ENCODE results near the gene YIPF4. TPM values are rescaled to one million over a fixed set of nuclear protein-coding genes. Genes with fewer than 3 reads are reported as not detected.

The YIPF4 gene
- total and polyA plus RNA-seq, 2 of the 4 experiments (the other 2 are of a cell fraction), result 3.6 to 6.8 TPM

GRCh38 chr2:32248299-32248698, 29.4 kb upstream of the YIPF4 start:
- no peak overlapping the region for H3K4me2 ChIP-seq (ENCODE audit: low read depth, low read length)
- no peak for DNase-seq
- WGBS, 2 experiments (ENCODE audit: extremely low coverage in 2 of 2, insufficient read length in 1 of 2), result no CpG with 5 or more reads among the region's 3 CpGs
- no peak overlapping the region for H3K27ac ChIP-seq (ENCODE audit: insufficient read depth, low read length)
- H3K79me1 ChIP-seq (ENCODE audit: low read depth in 1 of 2, low read length in 2 of 2), result no peaks in the 10 kb centered on the region
- no peak overlapping the region for H4K5ac ChIP-seq (ENCODE audit: low read depth, low read length)
- dilution Hi-C loops (cut with HindIII; ENCODE audit: low sequenced_read_pairs, unreplicated experiment), result no loop called here
- no peak overlapping the region; the same call in 2 of the 3 replicates for H2BK15ac ChIP-seq (ENCODE audit: low read depth, low read length)
- H2BK5ac ChIP-seq (ENCODE audit: low read depth, low read length, poor library complexity, severe bottlenecking), result no peak overlapping the region
- BruUV-seq (replicated peaks), result no TSS peak
- no peak overlapping the region for H3K9ac ChIP-seq (ENCODE audit: low read depth, low read length)
- H4K8ac ChIP-seq (ENCODE audit: low read depth in 2 of 2, low read length in 2 of 2), result no peak overlapping the region
- H2BK20ac ChIP-seq (ENCODE audit: low read depth, low read length), result no peak overlapping the region
- CTCF ChIA-PET, result interaction anchor here (1.3 kb wide), 1 partner anchor 12 kb away, joined by 3 read pairs; no protein-coding TSS in a partner anchor
- no peak overlapping the region for H3K56ac ChIP-seq (ENCODE audit: extremely low read depth, insufficient read depth, low read length)
- in situ Hi-C loops (cut with MboI; ENCODE audit: low sequenced_read_pairs), result no loop called here
- ATAC-seq (ENCODE audit: low read depth), result no peak
- H3K23ac ChIP-seq (ENCODE audit: low read depth, low read length), result no peak overlapping the region
- no peak overlapping the region for H3K18ac ChIP-seq (ENCODE audit: low read depth, low read length)
- H3K9me3 ChIP-seq (ENCODE audit: control insufficient read depth, insufficient read depth, low read length), result no peaks in the 10 kb centered on the region
- no peaks in the 10 kb centered on the region for H3K27me3 ChIP-seq (ENCODE audit: control insufficient read depth, insufficient read depth, low read length)
- H3K4ac ChIP-seq (ENCODE audit: low read depth, low read length), result no peak overlapping the region
- H3K4me1 ChIP-seq (ENCODE audit: control insufficient read depth, insufficient read depth, low read length), result no peaks in the 10 kb centered on the region
- no peak overlapping the region for H2AK5ac ChIP-seq (ENCODE audit: low read depth, low read length)
- no peak for TF ChIP-seq CEBPB (IDR thresholded peaks at IDR 0.05; ENCODE audit: low read depth, low read length)
- no peak for TF ChIP-seq BHLHE40 (IDR thresholded peaks at IDR 0.05; ENCODE audit: low read depth, low read length)
- TF ChIP-seq MAZ (IDR thresholded peaks at IDR 0.05; ENCODE audit: borderline replicate concordance, low read depth, low read length), result no peak
- intact Hi-C loops (cut with micrococcal nuclease), result no loop called here
- H2BK120ac ChIP-seq (ENCODE audit: low read depth, low read length), result no peak overlapping the region
- H3K4me3 ChIP-seq (ENCODE audit: insufficient read depth, low read depth, low read length), result no peak overlapping the region
- H4K91ac ChIP-seq (ENCODE audit: insufficient read depth, low read depth, low read length), result no peak overlapping the region
- POLR2A ChIA-PET (ENCODE audit: unreplicated experiment), result no interaction called here
- H4K20me1 ChIP-seq (ENCODE audit: insufficient read depth, low read length), result no peaks in the 10 kb centered on the region
- no peaks in the 10 kb centered on the region for H3K9me1 ChIP-seq (ENCODE audit: insufficient read depth, low read length)
- H3K14ac ChIP-seq (replicated peaks; ENCODE audit: low read depth, low read length), result no peak overlapping the region
- no peak overlapping the region for H2AK9ac ChIP-seq (replicated peaks; ENCODE audit: low read depth, low read length, poor library complexity)
- H2AFZ ChIP-seq (replicated peaks; ENCODE audit: low read length, poor library complexity), result no peak overlapping the region
- H3K36me3 ChIP-seq (ENCODE audit: control insufficient read depth, insufficient read depth, low read length), result no peaks in the 10 kb centered on the region

Data from IMR-90 (cell line).